Measurements from ENCODE around the gene PCDHGB5.

DNA sequence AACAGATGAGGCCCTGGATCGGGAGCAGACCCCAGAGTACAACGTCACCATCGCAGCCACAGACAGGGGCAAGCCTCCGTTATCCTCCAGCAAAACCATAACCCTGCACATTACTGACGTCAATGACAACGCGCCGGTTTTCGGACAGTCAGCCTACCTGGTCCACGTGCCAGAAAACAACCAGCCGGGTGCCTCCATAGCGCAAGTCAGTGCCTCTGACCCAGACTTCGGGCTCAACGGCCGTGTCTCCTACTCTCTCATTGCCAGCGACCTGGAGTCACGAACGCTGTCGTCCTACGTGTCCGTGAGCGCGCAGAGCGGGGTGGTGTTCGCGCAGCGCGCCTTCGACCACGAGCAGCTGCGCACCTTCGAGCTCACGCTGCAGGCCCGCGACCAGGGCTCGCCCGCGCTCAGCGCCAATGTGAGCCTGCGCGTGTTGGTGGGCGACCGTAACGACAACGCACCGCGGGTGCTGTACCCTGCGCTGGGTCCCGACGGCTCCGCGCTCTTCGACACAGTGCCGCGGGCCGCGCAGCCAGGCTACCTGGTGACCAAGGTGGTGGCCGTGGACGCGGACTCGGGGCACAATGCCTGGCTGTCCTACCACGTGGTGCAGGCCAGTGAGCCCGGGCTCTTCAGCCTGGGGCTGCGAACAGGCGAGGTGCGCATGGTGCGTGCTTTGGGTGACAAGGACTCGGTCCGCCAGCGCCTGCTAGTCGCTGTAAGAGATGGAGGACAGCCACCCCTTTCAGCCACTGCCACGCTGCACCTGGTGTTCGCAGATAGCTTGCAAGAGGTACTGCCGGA, 21.5 kb downstream of the PCDHGB5 start:
- TF ChIP-seq, protein P1, sequence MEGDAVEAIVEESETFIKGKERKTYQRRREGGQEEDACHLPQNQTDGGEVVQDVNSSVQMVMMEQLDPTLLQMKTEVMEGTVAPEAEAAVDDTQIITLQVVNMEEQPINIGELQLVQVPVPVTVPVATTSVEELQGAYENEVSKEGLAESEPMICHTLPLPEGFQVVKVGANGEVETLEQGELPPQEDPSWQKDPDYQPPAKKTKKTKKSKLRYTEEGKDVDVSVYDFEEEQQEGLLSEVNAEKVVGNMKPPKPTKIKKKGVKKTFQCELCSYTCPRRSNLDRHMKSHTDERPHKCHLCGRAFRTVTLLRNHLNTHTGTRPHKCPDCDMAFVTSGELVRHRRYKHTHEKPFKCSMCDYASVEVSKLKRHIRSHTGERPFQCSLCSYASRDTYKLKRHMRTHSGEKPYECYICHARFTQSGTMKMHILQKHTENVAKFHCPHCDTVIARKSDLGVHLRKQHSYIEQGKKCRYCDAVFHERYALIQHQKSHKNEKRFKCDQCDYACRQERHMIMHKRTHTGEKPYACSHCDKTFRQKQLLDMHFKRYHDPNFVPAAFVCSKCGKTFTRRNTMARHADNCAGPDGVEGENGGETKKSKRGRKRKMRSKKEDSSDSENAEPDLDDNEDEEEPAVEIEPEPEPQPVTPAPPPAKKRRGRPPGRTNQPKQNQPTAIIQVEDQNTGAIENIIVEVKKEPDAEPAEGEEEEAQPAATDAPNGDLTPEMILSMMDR (IDR thresholded peaks at IDR 0.05; ENCODE audit: low read depth, low read length): no peak
- TF ChIP-seq POLR2A (IDR thresholded peaks at IDR 0.05; ENCODE audit: extremely low read depth, insufficient read length): no peak

All from NB4 (cell line).